Measurements from ENCODE around the gene EDDM13.

The EDDM13 gene

DNA sequence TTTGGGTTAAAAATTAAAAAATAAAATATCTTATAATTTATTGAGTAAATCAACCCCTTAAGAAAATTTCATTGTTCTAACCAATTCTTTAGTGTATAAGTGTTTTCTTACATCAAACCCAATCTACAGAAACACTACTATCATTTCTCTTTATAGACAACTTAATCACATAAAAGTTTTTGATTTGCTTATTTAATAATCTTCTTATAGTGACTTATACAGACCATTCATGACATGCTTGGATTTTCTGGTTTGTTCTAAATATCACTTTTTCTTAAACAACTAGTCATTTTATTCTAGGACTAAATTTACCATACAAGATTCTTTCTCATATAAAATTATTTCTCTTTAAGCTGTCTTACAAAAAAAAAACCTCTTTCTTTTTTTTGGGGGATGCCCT is 69.4 kb downstream of the EDDM13 start:
- TF ChIP-seq ZNF8 (CRISPR knock-in tag; IDR thresholded peaks at IDR 0.05) (no peak), TOX (CRISPR knock-in tag; IDR thresholded peaks at IDR 0.05; ENCODE audit: borderline replicate concordance) (no peak), ZNF565 (CRISPR knock-in tag; conservative IDR thresholded peaks at IDR 0.05; ENCODE audit: low read depth) (no peak)
- no peak for ATAC-seq

DNA sequence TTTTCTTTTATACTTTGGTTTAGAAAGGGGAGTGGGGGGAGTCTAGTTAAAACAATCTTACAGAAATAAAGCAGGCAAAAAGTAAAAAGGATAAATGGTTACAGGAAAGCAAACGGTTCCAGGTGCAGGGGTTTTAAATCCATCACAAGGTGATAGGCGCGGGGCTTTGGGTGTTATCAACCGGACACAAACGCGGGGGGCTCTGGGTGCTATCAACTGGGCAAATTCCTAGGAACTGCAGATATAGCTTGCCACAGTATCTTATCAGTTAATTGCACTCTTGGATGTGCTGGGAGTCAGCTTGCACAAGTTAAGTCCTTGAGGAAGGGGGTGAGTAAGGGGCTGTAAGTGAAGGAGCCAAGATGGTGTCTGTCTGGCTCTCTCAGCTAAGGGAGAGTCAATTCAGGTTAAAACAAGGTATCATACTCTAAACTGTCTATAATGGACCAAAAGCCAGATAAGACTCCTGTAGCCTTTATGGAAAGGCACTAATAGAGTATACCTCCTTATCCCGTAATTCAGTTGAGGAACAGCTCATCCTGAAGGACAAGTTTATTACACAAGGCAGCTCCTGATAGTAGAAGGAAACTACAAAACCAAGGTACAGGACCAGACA is 74.7 kb downstream of the EDDM13 start:
- no peak for TF ChIP-seq ISL1 (CRISPR knock-in tag; IDR thresholded peaks at IDR 0.05)
- no peak for TF ChIP-seq PPARA (CRISPR knock-in tag; IDR thresholded peaks at IDR 0.05; ENCODE audit: borderline replicate concordance)
- no peak for TF ChIP-seq BACH2 (CRISPR knock-in tag; IDR thresholded peaks at IDR 0.05; ENCODE audit: borderline replicate concordance)
- no peak for TF ChIP-seq ESRRG (CRISPR knock-in tag; IDR thresholded peaks at IDR 0.05)
- TF ChIP-seq POU6F1 (CRISPR knock-in tag; IDR thresholded peaks at IDR 0.05; ENCODE audit: borderline replicate concordance, low read depth) = no peak
- TF ChIP-seq TCF4 (CRISPR knock-in tag; IDR thresholded peaks at IDR 0.05; ENCODE audit: borderline replicate concordance) = no peak
- TF ChIP-seq, protein P1, sequence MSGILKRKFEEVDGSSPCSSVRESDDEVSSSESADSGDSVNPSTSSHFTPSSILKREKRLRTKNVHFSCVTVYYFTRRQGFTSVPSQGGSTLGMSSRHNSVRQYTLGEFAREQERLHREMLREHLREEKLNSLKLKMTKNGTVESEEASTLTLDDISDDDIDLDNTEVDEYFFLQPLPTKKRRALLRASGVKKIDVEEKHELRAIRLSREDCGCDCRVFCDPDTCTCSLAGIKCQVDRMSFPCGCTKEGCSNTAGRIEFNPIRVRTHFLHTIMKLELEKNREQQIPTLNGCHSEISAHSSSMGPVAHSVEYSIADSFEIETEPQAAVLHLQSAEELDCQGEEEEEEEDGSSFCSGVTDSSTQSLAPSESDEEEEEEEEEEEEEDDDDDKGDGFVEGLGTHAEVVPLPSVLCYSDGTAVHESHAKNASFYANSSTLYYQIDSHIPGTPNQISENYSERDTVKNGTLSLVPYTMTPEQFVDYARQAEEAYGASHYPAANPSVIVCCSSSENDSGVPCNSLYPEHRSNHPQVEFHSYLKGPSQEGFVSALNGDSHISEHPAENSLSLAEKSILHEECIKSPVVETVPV (CRISPR knock-in tag; IDR thresholded peaks at IDR 0.05) = no peak
- TF ChIP-seq, protein P2, sequence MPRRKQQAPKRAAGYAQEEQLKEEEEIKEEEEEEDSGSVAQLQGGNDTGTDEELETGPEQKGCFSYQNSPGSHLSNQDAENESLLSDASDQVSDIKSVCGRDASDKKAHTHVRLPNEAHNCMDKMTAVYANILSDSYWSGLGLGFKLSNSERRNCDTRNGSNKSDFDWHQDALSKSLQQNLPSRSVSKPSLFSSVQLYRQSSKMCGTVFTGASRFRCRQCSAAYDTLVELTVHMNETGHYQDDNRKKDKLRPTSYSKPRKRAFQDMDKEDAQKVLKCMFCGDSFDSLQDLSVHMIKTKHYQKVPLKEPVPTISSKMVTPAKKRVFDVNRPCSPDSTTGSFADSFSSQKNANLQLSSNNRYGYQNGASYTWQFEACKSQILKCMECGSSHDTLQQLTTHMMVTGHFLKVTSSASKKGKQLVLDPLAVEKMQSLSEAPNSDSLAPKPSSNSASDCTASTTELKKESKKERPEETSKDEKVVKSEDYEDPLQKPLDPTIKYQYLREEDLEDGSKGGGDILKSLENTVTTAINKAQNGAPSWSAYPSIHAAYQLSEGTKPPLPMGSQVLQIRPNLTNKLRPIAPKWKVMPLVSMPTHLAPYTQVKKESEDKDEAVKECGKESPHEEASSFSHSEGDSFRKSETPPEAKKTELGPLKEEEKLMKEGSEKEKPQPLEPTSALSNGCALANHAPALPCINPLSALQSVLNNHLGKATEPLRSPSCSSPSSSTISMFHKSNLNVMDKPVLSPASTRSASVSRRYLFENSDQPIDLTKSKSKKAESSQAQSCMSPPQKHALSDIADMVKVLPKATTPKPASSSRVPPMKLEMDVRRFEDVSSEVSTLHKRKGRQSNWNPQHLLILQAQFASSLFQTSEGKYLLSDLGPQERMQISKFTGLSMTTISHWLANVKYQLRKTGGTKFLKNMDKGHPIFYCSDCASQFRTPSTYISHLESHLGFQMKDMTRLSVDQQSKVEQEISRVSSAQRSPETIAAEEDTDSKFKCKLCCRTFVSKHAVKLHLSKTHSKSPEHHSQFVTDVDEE (CRISPR knock-in tag; IDR thresholded peaks at IDR 0.05) = no peak
- TF ChIP-seq ARNTL (CRISPR knock-in tag; IDR thresholded peaks at IDR 0.05; ENCODE audit: borderline replicate concordance, low read depth) = no peak
- no peak for TF ChIP-seq ZNF8 (CRISPR knock-in tag; IDR thresholded peaks at IDR 0.05)
- no peak for TF ChIP-seq ZNF70 (CRISPR knock-in tag; IDR thresholded peaks at IDR 0.05)
- TF ChIP-seq SNAI2 (CRISPR knock-in tag; IDR thresholded peaks at IDR 0.05) = no peak
- TF ChIP-seq RARB (CRISPR knock-in tag; IDR thresholded peaks at IDR 0.05) = no peak
- no peak for TF ChIP-seq GLIS3 (CRISPR knock-in tag; IDR thresholded peaks at IDR 0.05)
- no peak for TF ChIP-seq TOX (CRISPR knock-in tag; IDR thresholded peaks at IDR 0.05; ENCODE audit: borderline replicate concordance)
- TF ChIP-seq, protein P3, sequence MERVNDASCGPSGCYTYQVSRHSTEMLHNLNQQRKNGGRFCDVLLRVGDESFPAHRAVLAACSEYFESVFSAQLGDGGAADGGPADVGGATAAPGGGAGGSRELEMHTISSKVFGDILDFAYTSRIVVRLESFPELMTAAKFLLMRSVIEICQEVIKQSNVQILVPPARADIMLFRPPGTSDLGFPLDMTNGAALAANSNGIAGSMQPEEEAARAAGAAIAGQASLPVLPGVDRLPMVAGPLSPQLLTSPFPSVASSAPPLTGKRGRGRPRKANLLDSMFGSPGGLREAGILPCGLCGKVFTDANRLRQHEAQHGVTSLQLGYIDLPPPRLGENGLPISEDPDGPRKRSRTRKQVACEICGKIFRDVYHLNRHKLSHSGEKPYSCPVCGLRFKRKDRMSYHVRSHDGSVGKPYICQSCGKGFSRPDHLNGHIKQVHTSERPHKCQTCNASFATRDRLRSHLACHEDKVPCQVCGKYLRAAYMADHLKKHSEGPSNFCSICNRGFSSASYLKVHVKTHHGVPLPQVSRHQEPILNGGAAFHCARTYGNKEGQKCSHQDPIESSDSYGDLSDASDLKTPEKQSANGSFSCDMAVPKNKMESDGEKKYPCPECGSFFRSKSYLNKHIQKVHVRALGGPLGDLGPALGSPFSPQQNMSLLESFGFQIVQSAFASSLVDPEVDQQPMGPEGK (CRISPR knock-in tag; IDR thresholded peaks at IDR 0.05; ENCODE audit: borderline replicate concordance) = no peak
- TF ChIP-seq OSR1 (CRISPR knock-in tag; IDR thresholded peaks at IDR 0.05) = no peak
- no peak for ATAC-seq

GRCh38 chr19:56348289-56348877 is 75.8 kb downstream of the EDDM13 start:
- no peak for ATAC-seq
- TF ChIP-seq ARNTL (CRISPR knock-in tag; IDR thresholded peaks at IDR 0.05; ENCODE audit: borderline replicate concordance, low read depth) = no peak
- TF ChIP-seq CSDC2 (CRISPR knock-in tag; IDR thresholded peaks at IDR 0.05) = no peak
- TF ChIP-seq POU6F1 (CRISPR knock-in tag; IDR thresholded peaks at IDR 0.05; ENCODE audit: borderline replicate concordance, low read depth) = no peak
- TF ChIP-seq, protein P4, sequence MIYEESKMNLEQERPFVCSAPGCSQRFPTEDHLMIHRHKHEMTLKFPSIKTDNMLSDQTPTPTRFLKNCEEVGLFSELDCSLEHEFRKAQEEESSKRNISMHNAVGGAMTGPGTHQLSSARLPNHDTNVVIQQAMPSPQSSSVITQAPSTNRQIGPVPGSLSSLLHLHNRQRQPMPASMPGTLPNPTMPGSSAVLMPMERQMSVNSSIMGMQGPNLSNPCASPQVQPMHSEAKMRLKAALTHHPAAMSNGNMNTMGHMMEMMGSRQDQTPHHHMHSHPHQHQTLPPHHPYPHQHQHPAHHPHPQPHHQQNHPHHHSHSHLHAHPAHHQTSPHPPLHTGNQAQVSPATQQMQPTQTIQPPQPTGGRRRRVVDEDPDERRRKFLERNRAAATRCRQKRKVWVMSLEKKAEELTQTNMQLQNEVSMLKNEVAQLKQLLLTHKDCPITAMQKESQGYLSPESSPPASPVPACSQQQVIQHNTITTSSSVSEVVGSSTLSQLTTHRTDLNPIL (CRISPR knock-in tag; IDR thresholded peaks at IDR 0.05; ENCODE audit: low read depth) = no peak
- TF ChIP-seq ISL1 (CRISPR knock-in tag; IDR thresholded peaks at IDR 0.05) = no peak
- TF ChIP-seq OSR1 (CRISPR knock-in tag; IDR thresholded peaks at IDR 0.05) = no peak
- TF ChIP-seq, protein P1 (CRISPR knock-in tag; IDR thresholded peaks at IDR 0.05) = no peak
- no peak for TF ChIP-seq ZNF565 (CRISPR knock-in tag; conservative IDR thresholded peaks at IDR 0.05; ENCODE audit: low read depth)
- TF ChIP-seq ZNF8 (CRISPR knock-in tag; IDR thresholded peaks at IDR 0.05) = no peak
- TF ChIP-seq, protein P2 (CRISPR knock-in tag; IDR thresholded peaks at IDR 0.05) = no peak
- no peak for TF ChIP-seq BACH2 (CRISPR knock-in tag; IDR thresholded peaks at IDR 0.05; ENCODE audit: borderline replicate concordance)

Data from SK-N-SH treated with all-trans-retinoic acid at 6 μM for 48 hours (cell line).